NOMO-1 treated with dmso at 0.1 percent for 144 hours (cell line): ENCODE results near the gene HELZ2.
"Not testable (repeated sequence)": the region's sequence is repeated elsewhere in the genome, so short reads cannot be mapped to it uniquely, and the experiment has no call there.

Experiments used
- DNase-seq: peaks from one replicate; lab custom pipeline; 2025; ENCODE audit not compliant: unreplicated experiment; lab: John Stamatoyannopoulos, UW

Gene HELZ2

DNA sequence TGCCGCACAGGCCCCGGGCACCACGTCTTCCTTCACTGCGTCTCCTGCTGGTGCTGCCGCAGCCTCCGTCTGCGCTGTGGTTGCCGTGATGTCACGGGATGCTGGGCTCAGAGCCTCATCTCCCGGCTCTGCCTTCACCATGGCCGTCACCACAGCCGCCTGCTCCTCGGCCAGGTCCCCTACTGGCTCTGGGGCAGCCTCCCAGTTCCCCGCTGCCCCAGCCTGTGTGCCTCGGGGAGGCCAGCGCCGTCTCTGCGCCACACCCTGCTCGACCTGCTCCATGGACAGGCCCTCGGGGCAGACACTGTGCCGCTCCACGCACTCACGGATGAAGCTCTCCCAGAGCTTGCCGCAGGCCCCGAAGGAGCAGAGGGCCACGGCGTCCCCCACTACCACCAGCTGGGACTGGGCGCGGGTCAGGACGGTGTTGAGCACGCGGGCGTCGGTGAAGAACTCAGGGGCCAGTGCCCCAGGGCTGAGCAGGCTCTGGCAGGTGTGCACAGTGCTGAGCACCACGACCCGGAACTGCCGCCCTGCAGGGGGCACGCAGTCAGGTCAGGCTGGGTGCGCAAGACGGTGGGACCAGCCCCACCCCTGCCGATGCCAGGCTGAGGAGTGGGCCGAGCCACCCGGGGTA, 8.2 kb downstream of the HELZ2 start:
- no peak for DNase-seq

DNA sequence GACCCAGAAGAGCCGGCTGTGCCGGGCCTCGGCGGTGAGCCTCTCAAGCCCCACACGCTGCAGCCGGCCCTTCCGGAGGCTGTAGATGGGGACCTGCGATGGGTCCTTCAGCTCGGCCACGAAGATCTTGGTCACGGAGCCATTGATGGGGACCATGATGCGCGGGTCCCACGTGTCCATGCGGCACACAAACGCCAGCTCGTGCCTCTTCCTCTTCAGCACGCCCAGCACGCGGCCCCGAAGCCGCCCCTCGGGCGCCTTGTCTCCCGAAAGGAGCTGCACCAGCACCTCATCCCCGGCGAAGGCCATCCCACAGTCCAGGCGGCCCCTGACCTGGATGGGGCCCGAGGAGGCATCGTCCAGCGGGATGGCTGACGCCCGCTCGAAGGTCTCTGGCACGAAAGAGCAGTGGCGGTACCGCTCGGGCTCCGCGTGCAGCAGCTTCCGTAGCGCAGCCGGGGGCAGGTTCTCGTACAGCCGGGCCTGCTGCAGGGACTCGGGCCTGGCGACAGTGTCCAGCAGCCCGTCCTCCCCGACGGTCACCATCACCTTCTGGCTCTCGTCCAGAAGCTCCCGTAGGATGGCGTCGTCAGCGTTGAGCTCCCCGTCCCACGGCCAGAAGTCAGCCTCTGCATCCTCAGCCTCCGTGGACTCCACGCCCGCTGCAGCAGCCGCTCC, 8.9 kb downstream of the HELZ2 start:
- no peak for DNase-seq

DNA sequence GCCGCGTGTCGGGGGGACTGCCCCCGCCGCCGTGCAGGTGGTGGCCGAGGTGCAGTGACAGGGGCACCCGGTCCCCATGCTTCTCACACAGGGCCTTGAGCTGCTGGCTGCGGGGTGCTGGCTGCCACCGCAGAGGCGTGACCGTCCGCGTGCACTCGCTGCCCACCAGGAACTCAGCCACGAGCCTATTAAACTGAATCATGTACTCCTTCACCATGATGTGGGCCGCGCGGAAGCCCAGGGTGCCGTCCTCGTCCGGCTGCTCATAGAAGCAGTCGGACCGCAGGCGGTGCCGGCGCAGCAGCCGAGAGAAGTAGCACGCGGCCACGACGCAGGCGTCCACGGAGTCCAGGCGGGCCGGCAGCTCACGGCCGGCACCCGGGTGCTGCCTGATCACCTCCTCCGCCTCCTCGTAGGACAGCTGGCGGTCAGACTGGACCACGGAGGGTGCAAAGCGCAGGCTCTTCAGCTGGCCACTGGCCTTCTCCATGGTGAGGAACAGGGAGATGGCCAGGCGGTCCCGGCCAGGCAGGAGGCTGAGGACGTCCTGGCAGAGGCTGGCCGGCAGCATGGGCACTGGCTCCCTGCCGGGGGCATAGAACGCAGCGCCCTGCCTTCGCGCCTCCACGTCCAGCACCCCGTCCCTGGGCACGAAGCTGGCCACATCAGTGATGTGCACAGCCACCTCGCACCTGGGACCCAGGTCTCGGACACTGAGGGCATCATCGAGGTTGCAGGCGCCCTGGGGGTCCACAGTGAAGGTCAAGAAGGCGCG, 9.8 kb downstream of the HELZ2 start:
- DNase-seq, result no peak

DNA sequence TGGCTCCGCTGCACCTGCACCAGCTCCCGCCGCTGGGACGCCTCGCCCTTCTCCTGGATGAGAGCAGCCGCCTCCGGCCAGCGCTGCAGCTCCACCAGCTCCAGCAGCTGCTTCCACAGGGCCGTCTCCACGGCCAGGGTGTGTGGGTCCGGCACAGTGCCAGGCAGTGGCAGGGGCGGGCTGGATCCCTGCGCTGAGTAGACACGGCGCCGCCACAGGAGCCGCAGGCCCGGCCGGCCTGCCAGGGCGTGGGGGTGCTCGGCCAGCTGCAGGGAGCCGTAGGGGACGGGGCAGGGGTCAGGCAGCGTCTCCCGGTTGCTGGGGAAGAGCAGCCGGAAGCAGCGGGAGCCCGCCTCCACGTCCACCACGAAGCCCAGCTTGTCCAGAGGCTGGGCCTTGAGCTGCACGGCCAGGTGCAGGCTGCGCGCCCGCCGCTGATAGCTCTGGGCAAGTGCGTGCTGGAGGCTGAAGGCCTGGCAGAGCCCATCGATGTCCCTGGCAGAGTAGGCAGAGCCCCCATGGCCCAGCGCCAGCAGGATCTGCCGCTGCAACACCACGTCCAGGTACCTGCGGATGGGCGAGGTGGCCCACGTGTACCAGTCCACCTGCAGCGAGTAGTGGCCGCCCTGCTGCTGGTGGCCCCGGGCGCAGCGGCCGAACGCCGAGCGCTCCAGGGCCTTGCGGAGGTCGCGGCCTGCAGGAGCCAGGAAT, 10.7 kb downstream of the HELZ2 start:
- DNase-seq, result no peak

DNA sequence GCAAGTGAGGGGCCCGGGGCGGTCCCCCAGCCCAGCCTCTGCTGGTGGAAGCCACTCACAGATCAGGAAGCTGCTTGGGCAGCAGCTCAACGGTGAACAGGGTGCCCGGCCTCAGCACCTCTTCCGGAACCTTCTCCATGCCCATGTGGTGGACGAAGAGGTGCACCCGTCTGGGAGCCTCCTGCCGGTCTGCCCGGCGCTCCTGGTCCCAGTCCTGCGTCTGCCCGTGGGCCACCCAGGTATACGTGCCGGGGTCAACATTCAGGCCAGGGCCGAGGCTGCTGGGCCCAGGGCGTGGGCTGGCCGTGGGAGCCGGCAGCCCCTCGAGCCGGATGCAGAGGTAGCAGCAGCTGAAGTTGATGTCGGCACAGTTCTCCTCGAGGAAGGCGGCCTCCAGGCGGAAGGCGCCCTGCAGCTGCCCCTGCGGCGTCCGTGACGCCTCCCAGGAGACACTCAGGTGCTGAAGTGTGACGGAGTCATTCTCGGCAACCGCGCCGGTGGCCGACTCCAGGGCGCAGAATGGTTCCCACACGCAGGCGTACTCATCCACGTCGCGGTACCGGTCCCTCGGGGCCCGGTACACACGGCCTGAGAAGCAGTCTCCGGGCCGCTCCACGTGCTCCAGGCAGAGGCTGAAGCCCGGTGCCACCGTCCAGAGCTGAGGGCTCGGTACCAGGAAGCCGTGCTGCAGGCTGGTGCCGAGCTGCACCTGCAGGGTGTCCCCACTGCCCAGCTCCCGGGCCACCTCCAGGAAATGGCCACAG, 11.4 kb downstream of the HELZ2 start:
- DNase-seq, result no peak

DNA sequence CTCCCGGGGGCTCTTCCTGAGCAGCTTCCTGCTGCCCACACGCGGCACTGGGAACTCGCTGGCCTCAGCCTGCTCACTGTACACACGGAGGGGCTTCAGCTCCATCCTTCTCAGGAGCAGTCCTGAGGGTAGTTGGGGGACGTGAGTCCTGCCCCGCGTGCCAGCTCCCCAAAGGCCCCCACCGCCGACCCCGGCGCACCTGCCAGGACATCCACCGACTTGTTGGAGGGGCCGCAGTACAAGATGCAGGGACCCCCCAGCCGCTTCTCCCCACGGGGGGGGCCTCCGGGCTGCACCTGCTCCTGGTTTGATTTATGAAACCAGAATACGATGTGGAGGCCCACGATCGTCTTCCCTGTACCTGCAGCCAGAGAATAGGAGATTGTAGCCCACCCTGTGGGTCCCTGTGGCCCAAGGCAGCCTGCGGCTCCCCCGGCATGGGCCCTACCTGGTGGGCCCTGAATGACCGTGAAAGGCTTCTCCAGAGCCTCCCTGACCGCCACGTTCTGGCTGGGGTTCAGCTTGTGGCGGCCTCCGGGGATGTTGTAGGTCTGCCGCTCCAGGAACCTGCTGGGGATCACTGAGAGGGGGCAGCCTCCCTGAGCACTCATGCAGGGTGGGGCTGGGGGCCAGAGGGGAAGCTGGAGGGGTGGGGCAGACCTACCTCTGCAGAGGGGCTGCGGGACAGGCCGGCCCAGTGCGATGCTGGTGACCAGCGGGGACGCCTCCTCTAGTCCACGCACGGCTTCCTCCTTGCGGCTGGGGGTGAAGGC, 12.2 kb downstream of the HELZ2 start:
- DNase-seq, result no peak

DNA sequence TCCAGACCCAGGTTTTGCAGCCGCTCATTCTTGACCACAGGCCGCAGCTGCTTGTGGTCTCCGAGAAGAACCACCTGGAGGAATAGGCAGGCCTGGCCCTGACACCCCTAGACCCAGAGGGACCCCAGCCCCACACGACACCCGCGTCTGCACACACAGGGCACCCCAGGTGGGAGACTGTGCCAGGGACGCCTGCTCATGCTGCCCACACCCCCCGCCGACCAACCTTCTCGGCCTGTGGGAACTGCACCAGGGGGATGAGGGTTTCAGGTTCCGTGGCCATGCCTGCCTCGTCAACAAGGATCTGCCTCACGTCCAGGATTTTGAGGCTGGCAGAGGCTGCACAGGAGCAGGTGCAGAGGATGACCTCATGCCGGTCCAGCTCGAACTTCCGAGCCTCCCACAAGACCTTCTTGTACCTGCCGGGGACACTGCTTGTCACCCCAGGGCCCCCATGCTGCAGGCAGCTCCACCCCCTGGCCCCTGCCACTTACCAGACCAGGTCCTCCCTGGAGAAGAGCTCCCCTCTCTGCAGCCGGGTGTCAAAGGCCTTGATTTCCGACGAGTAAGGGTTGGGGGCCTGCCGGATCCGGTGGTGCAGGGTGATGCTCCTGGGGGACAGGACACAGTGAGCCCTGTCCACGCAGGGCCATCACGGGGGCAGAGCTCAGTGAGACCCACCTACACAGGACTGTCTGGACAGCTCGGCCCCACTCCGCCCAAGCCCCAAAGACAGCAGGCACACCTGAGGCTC, 13.0 kb downstream of the HELZ2 start:
- no peak for DNase-seq

DNA sequence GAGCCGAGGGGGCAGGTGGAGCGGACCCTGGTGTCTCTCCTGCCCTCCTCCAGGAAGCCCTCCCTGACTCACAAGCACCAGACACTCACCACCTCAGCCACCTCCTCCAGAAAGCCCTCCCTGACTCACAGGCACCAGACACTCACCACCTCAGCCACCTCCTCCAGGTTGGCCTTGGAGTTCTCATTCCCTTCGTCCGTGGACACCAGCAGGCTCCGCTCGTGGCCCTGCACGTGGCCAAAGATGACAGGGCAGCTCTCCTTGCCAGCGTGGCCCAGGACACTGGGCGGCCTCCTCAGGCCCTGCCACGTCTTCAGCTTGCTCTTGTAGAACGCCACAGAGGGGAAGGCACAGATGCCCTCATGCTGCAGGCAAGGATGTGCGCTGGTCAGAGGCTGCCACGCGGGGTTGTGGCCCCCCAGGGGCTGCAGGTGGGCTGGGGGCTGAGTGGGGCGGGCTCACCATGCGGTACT, 13.7 kb downstream of the HELZ2 start:
- no peak for DNase-seq

DNA sequence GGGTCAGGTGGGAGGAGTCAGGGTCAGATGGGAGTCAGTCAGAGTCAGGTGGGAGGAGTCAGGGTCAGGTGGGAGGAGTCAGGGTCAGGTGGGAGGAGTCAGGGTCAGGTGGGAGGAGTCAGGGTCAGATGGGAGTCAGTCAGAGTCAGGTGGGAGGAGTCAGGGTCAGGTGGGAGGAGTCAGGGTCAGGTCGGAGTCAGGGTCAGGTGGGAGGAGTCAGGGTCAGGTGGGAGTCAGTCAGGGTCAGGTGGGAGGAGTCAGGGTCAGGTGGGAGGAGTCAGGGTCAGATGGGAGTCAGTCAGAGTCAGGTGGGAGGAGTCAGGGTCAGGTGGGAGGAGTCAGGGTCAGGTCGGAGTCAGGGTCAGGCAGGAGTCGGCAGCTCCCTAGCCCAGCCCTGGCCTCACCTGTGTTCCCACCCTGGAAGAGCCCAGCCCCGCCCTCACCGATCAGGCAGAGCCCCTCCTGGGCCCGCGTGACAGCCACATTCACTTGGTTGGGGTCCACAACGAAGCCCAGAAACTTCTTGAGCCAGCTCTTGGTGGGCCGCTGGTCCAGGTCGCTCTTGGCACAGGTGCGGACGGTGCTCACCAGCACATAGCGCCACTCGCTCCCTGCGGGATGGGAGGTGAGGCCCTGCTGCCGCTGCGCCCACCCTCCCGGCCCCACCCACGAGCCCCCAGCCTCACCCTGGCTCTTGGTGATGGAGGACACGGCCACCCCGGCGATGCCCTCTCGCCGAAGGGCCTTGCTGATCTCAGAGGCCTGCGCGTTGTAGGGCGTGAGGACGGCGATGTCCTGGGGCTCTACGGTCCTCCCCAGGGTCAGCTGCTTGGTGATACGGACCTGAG, 14.3 kb downstream of the HELZ2 start:
- DNase-seq, result not testable (repeated sequence)

DNA sequence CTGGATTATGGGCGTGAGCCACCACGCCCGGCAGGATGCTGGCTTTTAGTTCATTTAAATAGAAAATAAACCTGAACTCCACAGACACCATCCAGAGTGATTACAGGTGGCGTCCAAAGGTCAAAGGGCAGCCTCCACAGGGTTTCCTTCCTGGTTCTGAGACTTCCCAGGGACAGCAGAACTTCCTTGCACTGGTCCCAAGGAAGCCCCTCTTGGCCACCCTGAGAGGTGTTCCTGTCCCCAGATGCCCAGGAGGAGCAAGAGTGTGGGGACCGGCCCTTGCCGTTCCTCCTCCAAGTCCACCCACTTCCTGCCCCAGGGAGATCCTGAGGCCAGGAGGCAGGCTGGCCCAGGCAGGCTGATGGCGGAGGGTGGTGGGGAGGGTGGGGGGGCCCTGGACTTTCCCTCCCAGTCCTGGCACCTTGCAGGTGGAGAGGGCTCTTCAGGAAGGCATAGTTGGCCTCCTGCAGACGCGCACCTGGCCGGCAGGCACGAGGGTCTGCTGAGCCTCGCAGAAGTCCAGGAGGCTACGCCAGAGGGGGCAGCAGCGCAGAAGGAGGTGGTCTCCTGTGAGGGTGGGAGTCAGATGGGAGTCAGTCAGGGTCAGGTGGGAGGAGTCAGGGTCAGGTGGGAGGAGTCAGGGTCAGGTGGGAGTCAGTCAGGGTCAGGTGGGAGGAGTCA, 15.1 kb downstream of the HELZ2 start:
- no peak for DNase-seq

DNA sequence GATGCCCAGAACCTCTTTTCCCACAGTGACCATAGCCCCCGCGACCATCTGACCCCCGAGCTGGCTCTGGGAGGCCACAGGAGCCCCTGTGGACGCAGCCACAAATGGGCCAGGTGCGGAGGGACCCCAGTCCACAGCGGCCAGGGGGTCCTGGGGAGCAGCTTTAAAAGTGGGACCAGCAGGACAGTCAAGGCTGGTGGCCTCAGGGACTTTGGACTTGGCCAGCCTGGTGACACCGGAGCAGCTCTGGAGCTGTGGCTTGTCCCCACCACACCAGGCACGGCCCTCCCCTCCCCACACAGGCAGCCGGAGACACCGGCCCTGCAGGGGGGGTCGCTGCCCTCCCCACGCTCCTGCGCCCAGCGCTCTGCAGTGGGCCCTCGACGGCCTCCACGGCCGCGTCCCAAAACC, 16.6 kb downstream of the HELZ2 start:
- no peak for DNase-seq

DNA sequence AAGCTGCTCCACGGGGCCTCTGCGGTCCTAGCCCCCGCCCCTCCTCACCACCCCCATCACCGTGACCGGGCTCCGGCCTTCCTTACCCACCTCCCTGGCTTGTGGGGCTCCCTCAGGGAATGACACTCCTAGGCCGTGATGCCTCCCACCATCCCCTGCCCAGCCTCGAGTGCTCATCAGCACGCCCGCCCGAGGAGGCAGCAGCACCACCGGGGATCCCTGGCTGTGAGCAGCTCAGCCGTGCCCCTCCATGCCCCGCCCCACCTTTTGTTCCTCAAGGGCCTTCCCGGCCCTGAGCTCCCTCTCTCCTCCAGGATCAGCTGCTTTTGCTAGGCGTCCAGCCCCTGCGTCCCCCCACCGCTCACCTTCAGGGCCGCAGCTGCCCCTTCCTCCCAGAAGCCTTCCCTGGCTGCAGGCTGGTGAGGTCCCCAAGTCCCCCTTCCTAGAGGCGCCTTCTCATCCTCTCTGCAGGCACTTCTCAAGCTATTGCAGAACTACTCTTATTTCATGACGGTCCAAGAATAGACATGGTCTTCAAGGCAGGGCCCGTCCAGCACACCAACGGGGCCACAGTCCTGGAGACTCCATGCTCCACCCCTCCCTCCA, 17.1 kb downstream of the HELZ2 start:
- no peak for DNase-seq

DNA sequence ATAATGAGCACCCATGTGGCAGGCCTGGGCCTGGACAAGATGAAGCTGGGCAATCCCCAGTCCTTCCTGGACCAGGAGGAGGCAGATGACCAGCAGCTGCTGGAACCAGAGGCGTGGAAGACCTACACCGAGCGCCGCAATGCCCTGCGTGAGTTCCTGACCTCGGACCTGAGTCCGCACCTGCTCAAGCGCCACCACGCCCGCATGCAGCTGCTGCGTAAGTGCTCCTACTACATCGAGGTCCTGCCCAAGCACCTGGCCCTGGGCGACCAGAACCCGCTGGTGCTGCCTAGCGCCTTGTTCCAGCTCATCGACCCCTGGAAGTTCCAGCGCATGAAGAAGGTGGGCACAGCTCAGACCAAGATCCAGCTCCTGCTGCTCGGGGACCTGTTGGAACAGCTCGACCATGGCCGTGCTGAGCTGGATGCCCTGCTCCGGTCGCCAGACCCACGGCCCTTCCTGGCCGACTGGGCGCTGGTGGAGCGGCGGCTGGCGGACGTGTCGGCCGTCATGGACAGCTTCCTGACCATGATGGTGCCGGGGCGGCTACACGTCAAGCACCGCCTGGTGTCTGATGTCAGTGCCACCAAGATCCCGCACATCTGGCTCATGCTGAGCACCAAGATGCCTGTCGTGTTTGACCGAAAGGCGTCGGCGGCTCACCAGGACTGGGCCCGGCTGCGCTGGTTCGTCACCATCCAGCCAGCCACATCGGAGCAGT, 18.2 kb downstream of the HELZ2 start:
- DNase-seq, result no peak

DNA sequence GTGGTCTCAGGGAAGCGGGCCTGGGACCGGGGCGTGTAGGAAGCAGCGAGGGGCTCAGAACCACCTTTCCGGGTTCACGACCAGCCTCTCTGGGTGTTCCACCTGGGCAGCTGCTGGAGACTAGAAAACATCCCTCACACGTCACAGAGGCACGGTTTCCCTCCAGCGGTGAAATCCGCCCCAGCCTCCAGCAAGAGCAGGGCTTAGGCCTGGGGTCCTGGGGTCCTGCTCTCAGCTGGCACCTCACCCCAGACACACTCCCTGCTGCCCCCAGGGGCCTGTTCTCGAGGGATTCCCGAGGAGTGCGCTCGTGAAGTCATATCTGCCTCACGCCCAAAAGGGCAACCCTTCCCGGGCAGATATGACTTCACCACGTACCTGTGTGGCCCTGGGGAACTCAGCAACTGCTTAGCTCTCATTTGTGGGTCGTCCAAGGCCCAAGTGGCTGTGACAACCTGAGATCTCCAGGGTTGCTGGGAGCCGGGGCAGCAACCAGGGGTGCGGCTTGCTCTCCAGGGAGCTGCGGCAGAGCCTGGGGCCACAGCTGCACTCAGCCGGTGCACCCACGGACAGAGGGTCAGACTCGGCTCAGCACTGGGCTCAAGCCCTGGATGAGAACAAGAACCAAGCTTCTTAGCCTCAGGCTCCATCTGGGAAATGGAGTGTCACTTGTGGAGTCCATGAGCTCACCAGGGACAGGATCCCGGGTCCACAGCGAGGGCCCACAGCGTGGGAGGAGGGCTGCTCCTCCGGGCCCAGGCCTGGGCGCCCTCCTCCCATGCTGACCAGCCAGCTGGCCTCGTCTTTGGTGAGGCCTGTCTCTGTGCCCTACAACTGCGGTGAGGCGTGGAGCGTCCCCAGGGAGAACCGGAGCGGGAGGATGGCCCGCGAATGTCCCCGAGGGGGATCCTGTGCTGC, 19.4 kb downstream of the HELZ2 start:
- DNase-seq, result no peak

DNA sequence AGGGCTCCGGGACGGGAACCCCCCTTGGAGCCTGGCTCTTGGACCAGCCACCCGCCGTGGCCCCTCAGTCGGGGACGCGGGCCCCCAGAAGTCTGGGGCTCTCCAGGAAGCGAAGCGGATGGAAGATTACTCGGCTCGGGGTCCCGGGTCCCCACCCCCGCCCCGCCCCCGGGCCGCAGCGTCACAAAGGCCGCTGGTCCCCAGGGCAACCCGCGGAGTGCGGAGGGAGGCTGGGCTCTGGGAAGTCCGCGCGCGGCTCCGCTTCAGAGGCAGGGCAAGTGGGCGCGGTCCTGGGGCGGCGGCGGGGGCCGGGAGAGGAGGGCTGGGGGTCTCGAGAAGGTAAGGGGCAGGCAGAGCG, 20.1 kb downstream of the HELZ2 start, which contains the start of gene FNDC11:
Gene FNDC11 (plus strand): TSS at position 227 of the 358 bp plus-strand sequence. CDS start 1,505 bp downstream, outside the sequence.
- no peak for DNase-seq
